Measurements from ENCODE around the gene TUBA3C.

TUBA3C gene

DNA sequence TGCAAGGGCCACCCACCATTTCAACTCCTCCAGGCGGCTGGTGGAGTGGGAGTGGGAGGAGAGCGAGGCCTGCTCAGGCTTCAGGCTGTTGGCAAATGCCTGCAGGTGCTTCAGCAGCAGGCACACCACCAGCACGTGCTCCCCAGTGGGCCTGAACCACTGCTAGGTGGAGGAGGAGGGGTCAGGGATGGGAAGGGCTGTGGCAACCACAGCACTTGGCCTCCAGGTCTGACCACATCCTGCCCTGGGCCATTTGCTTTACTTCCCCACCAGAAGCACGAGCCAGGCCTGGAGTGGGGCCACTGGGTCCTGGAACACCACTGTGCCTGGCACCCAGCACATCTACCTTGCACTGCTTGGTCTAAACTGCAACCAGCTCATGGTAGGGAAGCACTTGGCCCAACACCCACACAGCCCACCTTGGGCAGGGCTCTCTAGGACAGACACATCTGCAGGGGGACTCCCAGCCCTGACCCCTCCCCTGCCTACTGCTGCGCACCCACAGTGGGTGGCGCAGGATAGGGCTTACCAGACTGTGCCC lies 26.2 kb downstream of the TUBA3C start:
- TF ChIP-seq, protein P1, sequence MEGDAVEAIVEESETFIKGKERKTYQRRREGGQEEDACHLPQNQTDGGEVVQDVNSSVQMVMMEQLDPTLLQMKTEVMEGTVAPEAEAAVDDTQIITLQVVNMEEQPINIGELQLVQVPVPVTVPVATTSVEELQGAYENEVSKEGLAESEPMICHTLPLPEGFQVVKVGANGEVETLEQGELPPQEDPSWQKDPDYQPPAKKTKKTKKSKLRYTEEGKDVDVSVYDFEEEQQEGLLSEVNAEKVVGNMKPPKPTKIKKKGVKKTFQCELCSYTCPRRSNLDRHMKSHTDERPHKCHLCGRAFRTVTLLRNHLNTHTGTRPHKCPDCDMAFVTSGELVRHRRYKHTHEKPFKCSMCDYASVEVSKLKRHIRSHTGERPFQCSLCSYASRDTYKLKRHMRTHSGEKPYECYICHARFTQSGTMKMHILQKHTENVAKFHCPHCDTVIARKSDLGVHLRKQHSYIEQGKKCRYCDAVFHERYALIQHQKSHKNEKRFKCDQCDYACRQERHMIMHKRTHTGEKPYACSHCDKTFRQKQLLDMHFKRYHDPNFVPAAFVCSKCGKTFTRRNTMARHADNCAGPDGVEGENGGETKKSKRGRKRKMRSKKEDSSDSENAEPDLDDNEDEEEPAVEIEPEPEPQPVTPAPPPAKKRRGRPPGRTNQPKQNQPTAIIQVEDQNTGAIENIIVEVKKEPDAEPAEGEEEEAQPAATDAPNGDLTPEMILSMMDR (IDR thresholded peaks at IDR 0.05; ENCODE audit: low read depth, low read length, missing control alignments), result no peak
- in situ Hi-C loops (cut with HindIII; ENCODE audit: low sequenced_read_pairs), result no loop called here
- DNase-seq (ENCODE audit: low read depth), result no peak
- no peak overlapping the region for H3K4me3 ChIP-seq (ENCODE audit: low read depth, low read length)

DNA sequence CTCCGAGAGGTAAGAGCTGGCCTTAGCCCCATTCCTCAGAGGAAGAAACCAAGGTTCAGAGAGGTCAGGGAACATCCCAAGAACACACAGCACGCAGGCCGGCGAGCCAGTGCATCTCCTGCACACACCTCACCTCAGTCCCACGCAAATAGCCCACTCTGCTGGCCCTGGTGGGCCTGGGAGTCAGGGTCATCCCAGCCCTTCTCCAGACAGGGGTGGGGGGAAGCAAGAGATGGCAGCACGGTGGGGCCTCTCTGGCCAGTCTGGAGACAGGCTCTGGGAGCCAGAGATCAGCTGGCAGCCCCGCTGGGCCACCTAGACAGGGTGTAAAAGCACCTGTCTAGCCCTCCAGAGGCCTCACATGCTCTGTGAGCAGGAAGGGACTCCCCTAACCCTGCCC lies 26.8 kb downstream of the TUBA3C start:
- TF ChIP-seq, protein P1 (IDR thresholded peaks at IDR 0.05; ENCODE audit: low read depth, low read length, missing control alignments), result no peak
- H3K4me3 ChIP-seq (ENCODE audit: low read depth, low read length), result no peak overlapping the region
- no peak for DNase-seq (ENCODE audit: low read depth)
- in situ Hi-C loops (cut with HindIII; ENCODE audit: low sequenced_read_pairs), result no loop called here

DNA sequence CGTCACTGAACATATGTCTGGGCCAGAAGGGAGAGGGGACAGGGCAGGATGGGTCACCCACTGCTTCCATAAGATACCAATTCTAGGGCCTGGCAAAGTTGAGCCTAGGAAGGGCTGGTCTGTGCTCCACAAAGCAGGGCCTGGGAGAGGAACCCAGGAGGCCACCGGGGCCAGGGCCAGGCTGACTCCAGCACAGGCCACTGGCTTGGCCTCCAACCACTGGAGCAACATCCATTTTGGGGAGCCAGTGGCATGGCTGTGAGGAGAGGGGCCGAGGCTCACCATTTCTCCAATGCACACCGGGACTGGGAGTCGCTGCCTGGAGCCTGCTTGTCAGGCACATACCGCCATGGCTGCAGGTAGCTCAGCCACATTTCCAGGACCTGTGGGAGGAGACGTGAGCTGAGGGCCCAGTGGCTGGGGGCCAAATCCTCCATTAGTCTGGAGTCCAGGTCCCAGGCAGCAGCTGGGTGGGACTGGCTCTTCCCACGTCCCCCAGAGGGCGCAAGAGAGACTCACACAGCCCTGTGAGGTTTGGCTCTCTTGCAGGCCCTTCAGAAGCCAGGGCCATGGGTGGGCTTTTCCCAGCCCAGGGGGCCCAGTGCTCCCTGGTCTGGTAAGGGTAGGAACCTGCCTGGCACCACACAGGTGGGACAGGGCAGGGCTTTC lies 27.7 kb downstream of the TUBA3C start:
- DNase-seq (ENCODE audit: low read depth), result no peak
- TF ChIP-seq, protein P1 (IDR thresholded peaks at IDR 0.05; ENCODE audit: low read depth, low read length, missing control alignments), result no peak
- in situ Hi-C loops (cut with HindIII; ENCODE audit: low sequenced_read_pairs), result no loop called here
- no peak overlapping the region for H3K4me3 ChIP-seq (ENCODE audit: low read depth, low read length)

DNA sequence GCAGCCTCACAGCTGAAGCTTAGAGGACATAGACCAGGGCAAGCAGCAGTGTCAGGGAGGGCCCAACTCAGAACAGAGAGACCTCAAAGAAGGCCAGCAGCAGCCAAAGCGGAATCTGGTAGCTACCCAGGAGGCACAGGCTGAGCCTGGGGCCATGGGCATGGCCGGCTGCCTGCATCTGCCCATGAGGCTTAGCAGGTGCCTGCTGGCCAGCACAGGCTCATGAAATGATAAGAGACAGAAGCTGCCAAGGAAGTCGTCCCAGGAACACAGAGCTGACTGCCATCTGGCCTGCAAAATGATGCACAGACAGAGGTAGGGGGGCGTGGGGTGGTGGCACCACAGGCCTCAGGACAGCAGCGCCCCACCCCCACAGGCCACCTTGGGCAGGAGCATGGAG lies 29.2 kb downstream of the TUBA3C start:
- TF ChIP-seq, protein P1 (IDR thresholded peaks at IDR 0.05; ENCODE audit: low read depth, low read length, missing control alignments), result no peak
- H3K4me3 ChIP-seq (ENCODE audit: low read depth, low read length), result no peak overlapping the region
- in situ Hi-C loops (cut with HindIII; ENCODE audit: low sequenced_read_pairs), result no loop called here
- DNase-seq (ENCODE audit: low read depth), result no peak

DNA sequence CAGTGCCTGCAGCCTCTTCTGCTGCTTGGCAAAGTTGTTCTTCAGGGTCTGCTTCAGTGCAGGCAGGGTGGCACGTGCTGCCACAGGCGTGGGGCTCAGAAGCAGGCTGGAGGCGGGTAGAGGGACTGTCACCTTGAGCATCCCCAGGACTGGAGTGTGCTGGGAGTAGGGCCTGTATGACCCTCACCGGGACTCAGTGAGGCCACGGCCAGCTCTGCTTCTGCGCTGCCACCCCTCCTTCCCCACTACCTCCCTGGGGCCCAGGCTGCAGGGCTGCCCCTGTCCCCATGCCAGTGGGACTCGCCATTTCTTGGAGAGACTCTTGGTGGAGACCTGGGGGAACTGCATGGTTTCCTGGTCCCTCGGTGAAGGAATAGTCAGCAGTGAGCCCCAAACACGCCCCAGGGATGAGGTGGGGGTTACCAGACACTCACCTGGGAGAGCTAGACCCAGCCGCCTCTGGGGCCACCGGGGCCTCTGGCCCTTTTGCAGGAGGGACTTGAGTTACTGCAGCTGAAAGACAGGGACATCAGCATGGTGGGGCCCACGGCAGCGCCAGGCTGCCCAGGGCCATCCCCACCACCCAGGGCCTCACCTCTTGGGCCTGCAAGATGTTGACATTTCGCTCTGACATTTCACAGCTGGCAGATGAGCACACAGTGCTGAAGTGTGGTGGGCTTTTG lies 29.9 kb downstream of the TUBA3C start:
- no peak for DNase-seq (ENCODE audit: low read depth)
- TF ChIP-seq, protein P1 (IDR thresholded peaks at IDR 0.05; ENCODE audit: low read depth, low read length, missing control alignments), result no peak
- H3K4me3 ChIP-seq (ENCODE audit: low read depth, low read length), result no peak overlapping the region
- in situ Hi-C loops (cut with HindIII; ENCODE audit: low sequenced_read_pairs), result no loop called here

DNA sequence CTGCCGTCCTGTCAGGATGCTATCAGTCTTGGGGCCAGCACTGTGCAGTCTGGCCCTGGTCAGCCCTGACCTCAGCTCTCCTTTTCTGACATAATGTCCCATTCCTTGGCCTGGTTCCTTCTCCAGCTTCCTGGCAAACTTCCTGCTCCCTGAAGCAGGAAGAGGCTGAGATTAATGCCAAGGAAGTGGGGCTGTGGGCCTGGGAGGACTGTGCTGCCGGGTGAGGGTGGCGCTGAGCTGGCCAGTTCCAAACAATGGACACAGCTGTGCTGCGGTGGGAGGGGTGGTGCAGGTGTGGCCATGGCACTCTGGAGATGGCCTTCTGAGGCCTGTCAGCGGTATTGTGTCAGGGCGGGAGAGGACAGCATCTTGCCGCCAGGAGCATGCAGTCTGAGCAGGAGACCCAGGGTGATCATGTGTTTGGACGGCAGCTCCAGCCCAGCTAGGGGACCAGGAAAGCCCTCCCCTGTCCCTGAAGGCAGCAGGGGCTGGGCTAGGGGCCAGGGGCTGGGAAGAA lies 30.9 kb downstream of the TUBA3C start:
- no peak overlapping the region for H3K4me3 ChIP-seq (ENCODE audit: low read depth, low read length)
- TF ChIP-seq, protein P1 (IDR thresholded peaks at IDR 0.05; ENCODE audit: low read depth, low read length, missing control alignments), result no peak
- DNase-seq (ENCODE audit: low read depth), result no peak
- in situ Hi-C loops (cut with HindIII; ENCODE audit: low sequenced_read_pairs), result no loop called here
